Central memory CD8-positive, alpha-beta T cell (primary cell): ENCODE measurements around the gene ZBTB17.
"Not testable (repeated sequence)": the region's sequence is repeated elsewhere in the genome, so short reads cannot be mapped to it uniquely, and the experiment has no call there.

Source experiments
- ATAC-seq: fragments of 150-1000 bp; cut with Tn5 transposase; replicated peaks from 2 replicates; pipeline ENCODE4 v1.10.0; 2022; ENCODE audit warnings: mild to moderate bottlenecking, moderate FRiP score, moderate number of reproducible peaks; ENCODE audit not compliant: poor library complexity, severe bottlenecking; ENCODE audit errors: extremely low read depth
- DNase-seq, 2 donors: peaks; one replicate each; pipeline ENCODE4 v3.0.0; 2021; ENCODE audit warnings: low spot score in 2 of 2
- H3K27ac Mint-ChIP-seq: one replicate; pipeline ENCODE4 v1.8.0; 2022; ENCODE audit warnings: low read depth, mild to moderate bottlenecking, moderate library complexity, mixed read lengths
- H3K27me3 Mint-ChIP-seq: one replicate; pipeline ENCODE4 v1.8.0; 2022; ENCODE audit warnings: mixed read lengths
- H3K36me3 Mint-ChIP-seq: one replicate; pipeline ENCODE4 v1.8.0; 2022; ENCODE audit warnings: mild to moderate bottlenecking, moderate library complexity, mixed read lengths; ENCODE audit not compliant: insufficient read depth
- H3K4me1 Mint-ChIP-seq: one replicate; pipeline ENCODE4 v1.8.0; 2022; ENCODE audit warnings: mixed read lengths
- H3K4me3 Mint-ChIP-seq: one replicate; pipeline ENCODE4 v1.8.0; 2022; ENCODE audit warnings: mild to moderate bottlenecking, moderate library complexity, mixed read lengths
- H3K9me3 Mint-ChIP-seq: one replicate; pipeline ENCODE4 v1.8.0; 2022; ENCODE audit warnings: mixed read lengths

ZBTB17 gene

DNA sequence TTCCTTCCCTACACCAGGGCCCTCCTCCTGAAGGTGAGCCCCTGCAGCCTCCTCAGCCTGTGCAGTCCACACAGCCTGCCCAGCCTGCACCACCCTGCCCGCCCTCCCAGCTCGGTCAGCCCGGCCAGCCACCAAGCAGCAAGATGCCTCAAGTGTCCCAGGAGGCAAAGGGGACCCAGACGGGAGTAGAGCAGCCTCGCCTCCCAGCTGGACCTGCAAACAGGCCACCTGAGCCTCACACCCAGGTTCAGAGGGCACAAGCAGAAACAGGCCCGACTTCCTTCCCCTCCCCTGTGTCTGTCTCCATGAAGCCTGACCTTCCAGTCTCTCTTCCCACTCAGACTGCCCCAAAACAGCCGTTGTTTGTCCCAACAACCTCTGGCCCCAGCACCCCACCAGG is 38.8 kb downstream of the ZBTB17 start:
- no peaks in the 10 kb centered on the region for H3K4me1 Mint-ChIP-seq
- no peaks in the 10 kb centered on the region for H3K9me3 Mint-ChIP-seq
- DNase-seq = no peak
- no peak for ATAC-seq
- H3K27ac Mint-ChIP-seq = no peak overlapping the region
- no peaks in the 10 kb centered on the region for H3K27me3 Mint-ChIP-seq
- no peak overlapping the region for H3K4me3 Mint-ChIP-seq
- peaks cover 47% of the 10 kb centered on the region for H3K36me3 Mint-ChIP-seq

DNA sequence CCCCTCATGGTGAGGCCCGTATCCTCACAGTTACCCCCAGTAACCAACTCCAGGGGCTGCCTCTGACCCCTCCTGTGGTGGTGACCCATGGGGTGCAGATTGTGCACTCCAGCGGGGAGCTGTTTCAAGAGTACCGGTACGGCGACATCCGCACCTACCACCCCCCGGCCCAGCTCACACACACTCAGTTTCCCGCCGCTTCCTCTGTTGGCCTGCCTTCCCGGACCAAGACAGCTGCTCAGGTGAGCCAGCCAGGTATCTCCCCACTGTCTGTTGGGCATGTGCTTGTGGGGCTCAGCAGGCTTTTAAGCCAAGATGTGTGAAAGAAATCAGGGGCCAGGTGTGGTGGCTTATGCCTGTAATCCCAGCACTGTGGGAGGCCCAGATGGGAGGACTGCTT is 39.9 kb downstream of the ZBTB17 start:
- no peak overlapping the region for H3K4me3 Mint-ChIP-seq
- H3K9me3 Mint-ChIP-seq = no peaks in the 10 kb centered on the region
- peak overlapping the region; percentile 82 for H3K27ac Mint-ChIP-seq
- H3K4me1 Mint-ChIP-seq = peaks cover under 1% of the 10 kb centered on the region
- ATAC-seq = no peak
- no peak for DNase-seq
- no peaks in the 10 kb centered on the region for H3K27me3 Mint-ChIP-seq
- peaks cover 51% of the 10 kb centered on the region for H3K36me3 Mint-ChIP-seq

GRCh38 chr1:15935056-15935950 is 40.6 kb downstream of the ZBTB17 start:
- peaks cover 46% of the 10 kb centered on the region for H3K36me3 Mint-ChIP-seq
- no peak overlapping the region for H3K4me3 Mint-ChIP-seq
- H3K9me3 Mint-ChIP-seq = no peaks in the 10 kb centered on the region
- no peak for DNase-seq
- peaks cover 6% of the 10 kb centered on the region for H3K4me1 Mint-ChIP-seq
- peak overlapping the region; percentile 82 for H3K27ac Mint-ChIP-seq
- ATAC-seq = no peak
- no peaks in the 10 kb centered on the region for H3K27me3 Mint-ChIP-seq

- Mint-ChIP-seq H3K9me3 (no peaks in the 10 kb centered on the region), H3K36me3 (peaks cover 49% of the 10 kb centered on the region), H3K4me3 (no peak overlapping the region), H3K27me3 (no peaks in the 10 kb centered on the region), H3K4me1 (peaks cover 6% of the 10 kb centered on the region), H3K27ac (no peak overlapping the region)
- ATAC-seq (no peak), DNase-seq (no peak)
These were observed 41.5 kb downstream of the ZBTB17 start for GRCh38 chr1:15934211-15935055.

DNA sequence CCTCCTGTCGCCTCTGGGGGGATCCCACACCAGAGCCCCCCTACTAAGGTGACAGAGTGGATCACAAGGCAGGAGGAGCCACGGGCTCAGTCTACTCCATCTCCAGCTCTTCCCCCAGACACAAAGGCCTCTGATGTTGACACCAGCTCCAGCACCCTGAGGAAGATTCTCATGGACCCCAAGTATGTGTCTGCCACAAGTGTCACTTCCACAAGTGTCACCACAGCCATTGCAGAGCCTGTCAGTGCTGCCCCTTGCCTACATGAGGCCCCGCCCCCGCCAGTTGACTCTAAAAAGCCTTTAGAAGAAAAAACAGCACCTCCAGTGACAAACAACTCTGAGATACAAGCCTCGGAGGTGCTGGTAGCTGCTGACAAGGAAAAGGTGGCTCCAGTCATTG is 42.2 kb downstream of the ZBTB17 start:
- Mint-ChIP-seq H3K9me3 (no peaks in the 10 kb centered on the region), H3K4me1 (peaks cover 6% of the 10 kb centered on the region), H3K4me3 (no peak overlapping the region), H3K27ac (peak overlapping the region; percentile 46), H3K36me3 (peaks cover 53% of the 10 kb centered on the region), H3K27me3 (no peaks in the 10 kb centered on the region)
- ATAC-seq (no peak), DNase-seq (no peak)

GRCh38 chr1:15932612-15933011 is 43.3 kb downstream of the ZBTB17 start:
- Mint-ChIP-seq H3K27ac (peak overlapping the region; percentile 51), H3K4me3 (no peak overlapping the region), H3K27me3 (no peaks in the 10 kb centered on the region), H3K36me3 (peaks cover 55% of the 10 kb centered on the region), H3K4me1 (peaks cover 10% of the 10 kb centered on the region), H3K9me3 (no peaks in the 10 kb centered on the region)
- DNase-seq (no peak), ATAC-seq (no peak)

GRCh38 chr1:15931884-15932283 is 44.0 kb downstream of the ZBTB17 start:
- DNase-seq (no peak), ATAC-seq (no peak)
- H3K27ac Mint-ChIP-seq = peak overlapping the region; percentile 51
- H3K4me3 Mint-ChIP-seq = no peak overlapping the region
- peaks cover 54% of the 10 kb centered on the region for H3K36me3 Mint-ChIP-seq
- peaks cover 10% of the 10 kb centered on the region for H3K4me1 Mint-ChIP-seq
- H3K27me3 Mint-ChIP-seq = no peaks in the 10 kb centered on the region
- no peaks in the 10 kb centered on the region for H3K9me3 Mint-ChIP-seq

DNA sequence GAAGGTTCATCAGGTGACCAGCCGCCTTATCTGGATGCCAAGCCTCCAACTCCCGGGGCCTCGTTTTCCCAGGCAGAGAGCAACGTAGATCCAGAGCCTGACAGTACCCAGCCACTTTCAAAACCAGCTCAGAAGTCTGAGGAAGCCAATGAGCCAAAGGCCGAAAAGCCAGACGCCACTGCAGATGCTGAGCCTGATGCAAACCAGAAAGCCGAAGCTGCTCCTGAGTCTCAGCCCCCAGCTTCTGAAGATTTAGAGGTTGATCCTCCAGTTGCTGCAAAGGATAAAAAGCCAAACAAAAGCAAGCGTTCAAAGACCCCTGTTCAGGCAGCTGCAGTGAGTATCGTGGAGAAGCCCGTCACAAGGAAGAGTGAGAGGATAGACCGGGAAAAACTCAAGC is 44.5 kb downstream of the ZBTB17 start:
- ATAC-seq = no peak
- Mint-ChIP-seq H3K9me3 (no peaks in the 10 kb centered on the region), H3K4me3 (no peak overlapping the region), H3K27me3 (no peaks in the 10 kb centered on the region), H3K4me1 (peaks cover 10% of the 10 kb centered on the region), H3K36me3 (peaks cover 58% of the 10 kb centered on the region), H3K27ac (peak overlapping the region; percentile 51)
- DNase-seq = no peak

- no peaks in the 10 kb centered on the region for H3K9me3 Mint-ChIP-seq
- no peak for DNase-seq
- ATAC-seq = no peak
- H3K4me3 Mint-ChIP-seq = no peak overlapping the region
- no peaks in the 10 kb centered on the region for H3K27me3 Mint-ChIP-seq
- no peak overlapping the region for H3K27ac Mint-ChIP-seq
- peaks cover 55% of the 10 kb centered on the region for H3K36me3 Mint-ChIP-seq
- peaks cover 10% of the 10 kb centered on the region for H3K4me1 Mint-ChIP-seq
These were observed 46.6 kb downstream of the ZBTB17 start for GRCh38 chr1:15928971-15929965.

DNA sequence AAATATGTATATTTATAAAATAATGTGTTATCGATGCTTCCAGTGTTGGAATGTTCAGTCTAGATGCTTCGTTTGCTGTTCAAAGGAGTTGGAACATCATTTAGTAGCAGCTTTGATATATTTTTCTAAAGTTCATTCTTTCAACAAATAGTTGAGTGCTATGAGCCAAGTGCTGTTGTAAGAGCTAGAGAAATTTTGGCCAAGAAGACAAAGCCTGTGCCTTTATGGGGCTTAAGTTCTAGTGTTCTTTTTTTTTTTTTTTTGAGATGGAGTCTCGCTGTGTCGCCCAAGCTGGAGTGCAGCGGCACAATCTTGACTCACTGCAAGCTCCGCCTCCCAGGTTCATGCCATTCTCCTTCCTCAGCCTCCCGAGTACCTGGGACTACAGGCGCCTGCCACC is 49.5 kb downstream of the ZBTB17 start:
- H3K9me3 Mint-ChIP-seq, DNase-seq, H3K4me3 Mint-ChIP-seq, ATAC-seq, H3K27me3 Mint-ChIP-seq: not testable (repeated sequence)
- Mint-ChIP-seq H3K36me3 (peaks cover 63% of the 10 kb centered on the region), H3K27ac (peak overlapping the region; percentile 64), H3K4me1 (peaks cover 10% of the 10 kb centered on the region)

GRCh38 chr1:15923241-15923640 is 52.7 kb downstream of the ZBTB17 start:
- Mint-ChIP-seq H3K4me3 (no peak overlapping the region), H3K27me3 (no peaks in the 10 kb centered on the region), H3K4me1 (peaks cover 16% of the 10 kb centered on the region), H3K27ac (no peak overlapping the region), H3K9me3 (no peaks in the 10 kb centered on the region), H3K36me3 (peaks cover 56% of the 10 kb centered on the region)
- ATAC-seq (no peak), DNase-seq (no peak)
